ENCODE data around the gene PLAGL2.
"Not testable (repeated sequence)": the region's sequence is repeated elsewhere in the genome, so short reads cannot be mapped to it uniquely, and the experiment has no call there.

PLAGL2 gene

GRCh38 chr20:32207626-32208498 is at the start of gene PLAGL2, which contains the start of gene POFUT1:
TSS of gene PLAGL2 (minus strand) at chr20:32207743. CDS start at chr20:32202178, 5,565 bp downstream.
TSS of gene POFUT1 (plus strand) at chr20:32207880. CDS start at chr20:32207942, 62 bp downstream.
- DNase-seq: peak; percentile 95

GRCh38 chr20:32252189-32252588 is 44.6 kb upstream of the PLAGL2 start:
- peak; percentile 89 for DNase-seq

- DNase-seq: no peak
Measured at GRCh38 chr20:32251470-32251869, 43.9 kb upstream of the PLAGL2 start.

GRCh38 chr20:32249030-32249738 is 41.6 kb upstream of the PLAGL2 start:
- peak; percentile 66 for DNase-seq

- no peak for DNase-seq
Measured at GRCh38 chr20:32248043-32248442, 40.5 kb upstream of the PLAGL2 start.

GRCh38 chr20:32246208-32246607 is 38.7 kb upstream of the PLAGL2 start:
- DNase-seq: not testable (repeated sequence)

- DNase-seq: no peak
Measured at GRCh38 chr20:32244959-32245358, 37.4 kb upstream of the PLAGL2 start.

- DNase-seq: no peak
Measured at GRCh38 chr20:32244150-32244823, 36.7 kb upstream of the PLAGL2 start.

- no peak for DNase-seq
Measured at GRCh38 chr20:32241807-32242206, 34.3 kb upstream of the PLAGL2 start.

- no peak for DNase-seq
Measured at GRCh38 chr20:32240205-32240604, 32.7 kb upstream of the PLAGL2 start.

GRCh38 chr20:32238483-32239425 is 31.2 kb upstream of the PLAGL2 start:
- no peak for DNase-seq

- no peak for DNase-seq
Measured at GRCh38 chr20:32237419-32237818, 29.9 kb upstream of the PLAGL2 start.

GRCh38 chr20:32236819-32237218 is 29.3 kb upstream of the PLAGL2 start:
- DNase-seq: no peak

- DNase-seq: no peak
Measured at GRCh38 chr20:32236048-32236533, 28.5 kb upstream of the PLAGL2 start.

- no peak for DNase-seq
Measured at GRCh38 chr20:32235331-32236047, 27.9 kb upstream of the PLAGL2 start.

GRCh38 chr20:32234135-32234808 is 26.7 kb upstream of the PLAGL2 start:
- DNase-seq: no peak

GRCh38 chr20:32233286-32233685 is 25.7 kb upstream of the PLAGL2 start:
- DNase-seq: no peak

GRCh38 chr20:32232326-32232886 is 24.9 kb upstream of the PLAGL2 start:
- no peak for DNase-seq

GRCh38 chr20:32231847-32232246 is 24.3 kb upstream of the PLAGL2 start:
- peak; percentile 73 for DNase-seq

- DNase-seq: no peak
Measured at GRCh38 chr20:32231245-32231644, 23.7 kb upstream of the PLAGL2 start.

Data from activated CD8-positive, alpha-beta memory T cell treated with anti-CD3 and anti-CD28 coated beads for 24 hours (primary cell).